HG03103 (cell line): Measurements from ENCODE around the gene ARHGEF7.

Experiments used
- ATAC-seq: cut with Tn5 transposase; IDR thresholded peaks from one replicate; pipeline ENCODE4 v1.9.1; 2021; ENCODE audit warnings: low read depth; ENCODE audit not compliant: unreplicated experiment

The ARHGEF7 gene

GRCh38 chr13:111330066-111330610 is 215.0 kb downstream of the ARHGEF7 start:
- ATAC-seq, result no peak

GRCh38 chr13:111335298-111335697 is 220.2 kb downstream of the ARHGEF7 start:
- ATAC-seq, result no peak

GRCh38 chr13:111336666-111337065 is 221.6 kb downstream of the ARHGEF7 start:
- ATAC-seq, result no peak

GRCh38 chr13:111337206-111337605 is 222.1 kb downstream of the ARHGEF7 start:
- no peak for ATAC-seq

GRCh38 chr13:111337741-111338140 is 222.6 kb downstream of the ARHGEF7 start:
- no peak for ATAC-seq

GRCh38 chr13:111338841-111339240 is 223.7 kb downstream of the ARHGEF7 start:
- no peak for ATAC-seq

- ATAC-seq, result no peak
Observed at GRCh38 chr13:111339366-111340143, 224.4 kb downstream of the ARHGEF7 start.

- no peak for ATAC-seq
Observed at GRCh38 chr13:111341886-111342285, 226.8 kb downstream of the ARHGEF7 start.

- ATAC-seq, result no peak
Observed at GRCh38 chr13:111342721-111343120, 227.6 kb downstream of the ARHGEF7 start.

- no peak for ATAC-seq
Observed at GRCh38 chr13:111343186-111343805, 228.2 kb downstream of the ARHGEF7 start.

- no peak for ATAC-seq
Observed at GRCh38 chr13:111344471-111345191, 229.5 kb downstream of the ARHGEF7 start.

- ATAC-seq, result no peak
Observed at GRCh38 chr13:111345682-111346081, 230.6 kb downstream of the ARHGEF7 start.

- no peak for ATAC-seq
Observed at GRCh38 chr13:111346101-111346680, 231.1 kb downstream of the ARHGEF7 start.

GRCh38 chr13:111347438-111347837 is 232.3 kb downstream of the ARHGEF7 start:
- no peak for ATAC-seq

- no peak for ATAC-seq
Observed at GRCh38 chr13:111353508-111353907, 238.4 kb downstream of the ARHGEF7 start.

- ATAC-seq, result no peak
Observed at GRCh38 chr13:111354789-111355188, 239.7 kb downstream of the ARHGEF7 start.
